Suprapubic skin (tissue), 4 donors: ENCODE measurements around the gene ZDHHC11. TPM values are rescaled to one million over a fixed set of nuclear protein-coding genes. Genes with fewer than 3 reads are reported as not detected.
"Not testable (repeated sequence)": the region's sequence is repeated elsewhere in the genome, so short reads cannot be mapped to it uniquely, and the experiment has no call there.

Experiments
- DNase-seq, 2 donors: peaks; one replicate each; pipeline ENCODE4 v3.0.0-alpha.2; 2019; ENCODE audit warnings: low spot score in 2 of 2
- H3K27ac ChIP-seq: fragments of 200-600 bp; sonication (generic); one replicate; pipeline ENCODE4 v1.5.1; 2019
- H3K27me3 ChIP-seq: fragments of 200-600 bp; sonication (generic); one replicate; pipeline ENCODE4 v1.5.1; 2019
- H3K36me3 ChIP-seq: fragments of 200-600 bp; sonication (generic); one replicate; pipeline ENCODE4 v1.5.1; 2019
- H3K4me1 ChIP-seq: fragments of 200-600 bp; sonication (generic); one replicate; pipeline ENCODE4 v1.5.1; 2019
- H3K4me3 ChIP-seq: fragments of 200-600 bp; sonication (generic); one replicate; pipeline ENCODE4 v1.5.1; 2019; ENCODE audit warnings: mild to moderate bottlenecking
- H3K9me3 ChIP-seq: fragments of 200-600 bp; sonication (generic); one replicate; pipeline ENCODE4 v1.5.1; 2019
- EP300 ChIP-seq: sonication (generic); formaldehyde crosslinking; IDR thresholded peaks from one replicate; pipeline ENCODE4 v1.6.1; 2017; ENCODE audit warnings: antibody characterized with exemption
- POLR2A ChIP-seq, 2 donors: fragments of 450-650 bp; IDR thresholded peaks; one replicate each; pipeline ENCODE4 v1.6.1; 2017; ENCODE audit warnings: antibody characterized with exemption in 2 of 2, mild to moderate bottlenecking in 2 of 2, moderate library complexity in 2 of 2
- POLR2AphosphoS5 ChIP-seq, 3 donors: sonication (generic); formaldehyde crosslinking; IDR thresholded peaks; one replicate each; pipeline ENCODE4 v1.6.1; 2017; ENCODE audit warnings: antibody characterized with exemption in 3 of 3
- WGBS: methylation state at CpG from one replicate; pipeline ENCODE4 v1.1.5; 2018; 5-methylcytosine and 5-hydroxymethylcytosine counted together
- total RNA-seq, 4 donors: library from RNA; depleted of rRNA; stranded (reverse); fragments of >200 nt; gene quantifications; one replicate each; pipeline ENCODE4 v1.1.0, GENCODE V29; 2016
- TF ChIP-seq, protein P1 (sequence below), 2 donors: fragments of 200-600 bp in 1 of 2; fragments of 450-650 bp in 1 of 2; sonication (generic) in 1 of 2; IDR thresholded peaks; one replicate each; pipeline ENCODE4 v1.5.1; 2016 to 2019; ENCODE audit warnings: antibody characterized with exemption in 2 of 2, mild to moderate bottlenecking in 1 of 2, moderate library complexity in 1 of 2

The ZDHHC11 gene
- total RNA-seq, 4 donors from 2014 or later: 7.5 to 81.5 (median 22.6) TPM

GRCh38 chr5:774304-774703 is 76.5 kb downstream of the ZDHHC11 start:
- H3K9me3 ChIP-seq, H3K27ac ChIP-seq, H3K27me3 ChIP-seq, H3K4me3 ChIP-seq, H3K36me3 ChIP-seq: not testable (repeated sequence)
- 90% methylated on average over 2 of the region's 6 CpGs for WGBS
- peaks cover 12% of the 10 kb centered on the region for H3K4me1 ChIP-seq
- peak in 1 of 2 donors; percentile 78 for DNase-seq

DNA sequence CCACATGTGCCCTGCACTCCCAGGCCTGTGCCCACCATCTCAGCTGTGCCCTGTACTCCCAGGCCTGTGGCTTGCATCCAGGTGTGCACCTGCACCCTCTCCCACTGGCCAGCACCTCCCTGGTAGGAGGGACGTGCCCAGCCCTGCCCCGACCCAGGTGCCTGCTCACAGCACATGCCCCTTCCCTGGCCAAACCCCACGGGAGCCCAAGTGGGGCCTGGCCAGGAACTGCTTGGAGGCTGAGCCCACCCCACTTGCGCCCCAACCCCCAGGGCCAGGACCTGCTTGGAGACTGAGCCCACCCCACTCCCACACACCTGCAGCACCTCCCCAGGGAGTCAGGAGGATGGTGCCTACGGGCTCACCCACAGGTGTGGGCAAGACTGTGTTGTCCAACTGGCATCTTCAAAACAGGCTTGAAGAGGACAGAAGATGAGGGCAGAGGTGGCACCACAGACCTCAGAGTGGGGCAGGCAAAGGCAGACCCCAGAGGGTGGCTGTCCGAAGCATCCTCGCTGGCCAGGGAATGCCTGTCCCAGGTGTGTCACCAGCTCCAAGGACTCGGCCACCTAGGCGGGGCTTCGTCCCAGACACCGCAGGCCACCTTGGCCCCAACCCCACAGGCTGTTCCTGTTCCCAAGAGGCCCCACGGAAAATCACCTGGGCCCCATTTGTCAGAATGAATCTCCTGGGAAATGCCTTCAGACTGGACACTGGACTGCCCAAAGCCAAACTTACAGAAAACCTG is 77.1 kb downstream of the ZDHHC11 start:
- Histone ChIP-seq H3K4me1 (peaks cover 12% of the 10 kb centered on the region), H3K27me3 (no peaks in the 10 kb centered on the region), H3K4me3 (no peak overlapping the region), H3K27ac (no peak overlapping the region), H3K9me3 (no peaks in the 10 kb centered on the region), H3K36me3 (no peaks in the 10 kb centered on the region)
- TF ChIP-seq, protein P1, sequence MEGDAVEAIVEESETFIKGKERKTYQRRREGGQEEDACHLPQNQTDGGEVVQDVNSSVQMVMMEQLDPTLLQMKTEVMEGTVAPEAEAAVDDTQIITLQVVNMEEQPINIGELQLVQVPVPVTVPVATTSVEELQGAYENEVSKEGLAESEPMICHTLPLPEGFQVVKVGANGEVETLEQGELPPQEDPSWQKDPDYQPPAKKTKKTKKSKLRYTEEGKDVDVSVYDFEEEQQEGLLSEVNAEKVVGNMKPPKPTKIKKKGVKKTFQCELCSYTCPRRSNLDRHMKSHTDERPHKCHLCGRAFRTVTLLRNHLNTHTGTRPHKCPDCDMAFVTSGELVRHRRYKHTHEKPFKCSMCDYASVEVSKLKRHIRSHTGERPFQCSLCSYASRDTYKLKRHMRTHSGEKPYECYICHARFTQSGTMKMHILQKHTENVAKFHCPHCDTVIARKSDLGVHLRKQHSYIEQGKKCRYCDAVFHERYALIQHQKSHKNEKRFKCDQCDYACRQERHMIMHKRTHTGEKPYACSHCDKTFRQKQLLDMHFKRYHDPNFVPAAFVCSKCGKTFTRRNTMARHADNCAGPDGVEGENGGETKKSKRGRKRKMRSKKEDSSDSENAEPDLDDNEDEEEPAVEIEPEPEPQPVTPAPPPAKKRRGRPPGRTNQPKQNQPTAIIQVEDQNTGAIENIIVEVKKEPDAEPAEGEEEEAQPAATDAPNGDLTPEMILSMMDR (IDR thresholded peaks at IDR 0.05): no peak
- no peak for TF ChIP-seq POLR2AphosphoS5 (IDR thresholded peaks at IDR 0.05)
- no peak for TF ChIP-seq POLR2A (IDR thresholded peaks at IDR 0.05)
- no peak for TF ChIP-seq EP300
- DNase-seq: peak; percentile 64 to 79
- WGBS: 87% methylated on average over 11 of the region's 12 CpGs

DNA sequence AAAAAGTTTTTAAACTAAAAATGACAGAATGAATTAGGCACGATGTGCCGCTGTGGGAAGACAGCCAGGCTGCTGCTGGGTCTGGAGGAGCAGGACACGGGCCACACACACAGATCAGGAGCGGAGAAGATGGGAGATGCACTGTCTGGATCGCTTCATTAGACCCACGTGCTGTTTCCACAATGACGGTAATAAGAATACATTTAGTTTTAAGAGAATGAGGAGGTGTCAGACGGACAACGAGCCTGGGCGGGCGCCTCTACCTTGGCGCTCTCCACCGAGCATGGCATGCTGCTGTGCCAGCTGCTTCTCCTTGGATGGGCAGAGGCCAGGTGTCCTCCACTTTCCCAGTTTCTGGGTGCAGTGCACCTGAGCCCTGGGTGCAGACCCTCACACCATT is 77.9 kb downstream of the ZDHHC11 start:
- DNase-seq: peak in 1 of 2 donors; percentile 74
- H3K27me3 ChIP-seq, H3K9me3 ChIP-seq, H3K4me3 ChIP-seq, H3K36me3 ChIP-seq, H3K27ac ChIP-seq: not testable (repeated sequence)
- 56% methylated on average over 13 of the region's 13 CpGs for WGBS
- peaks cover 12% of the 10 kb centered on the region for H3K4me1 ChIP-seq

DNA sequence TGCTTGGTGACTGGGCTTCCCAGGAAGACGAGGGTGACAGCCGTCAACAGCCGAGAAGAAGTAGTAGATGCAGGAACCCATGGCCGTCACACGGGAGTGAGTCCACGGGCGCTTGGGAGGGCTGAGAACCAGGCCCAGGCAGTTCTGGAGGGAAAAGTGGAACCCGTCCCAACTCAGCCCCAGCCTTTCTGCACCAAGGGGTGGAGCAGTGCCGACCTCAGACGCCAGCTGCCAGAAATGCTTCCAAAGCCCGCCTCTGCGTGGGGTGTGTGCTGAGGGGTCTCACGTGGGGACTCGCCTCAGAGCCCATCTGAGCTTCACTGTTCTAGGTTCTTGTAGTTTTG is 78.3 kb downstream of the ZDHHC11 start:
- H3K9me3 ChIP-seq, H3K4me3 ChIP-seq, H3K36me3 ChIP-seq, DNase-seq, H3K27me3 ChIP-seq, H3K27ac ChIP-seq: not testable (repeated sequence)
- H3K4me1 ChIP-seq: peaks cover 12% of the 10 kb centered on the region
- WGBS: 63% methylated on average over 5 of the region's 14 CpGs

- H3K4me1 ChIP-seq: peaks cover 12% of the 10 kb centered on the region
- peak in 1 of 2 donors; percentile 69 for DNase-seq
- 79% methylated on average over 18 of the region's 31 CpGs for WGBS
- H3K27me3 ChIP-seq, H3K4me3 ChIP-seq, H3K9me3 ChIP-seq, H3K36me3 ChIP-seq, H3K27ac ChIP-seq: not testable (repeated sequence)
Observed at GRCh38 chr5:771841-772546, 78.8 kb downstream of the ZDHHC11 start.

DNA sequence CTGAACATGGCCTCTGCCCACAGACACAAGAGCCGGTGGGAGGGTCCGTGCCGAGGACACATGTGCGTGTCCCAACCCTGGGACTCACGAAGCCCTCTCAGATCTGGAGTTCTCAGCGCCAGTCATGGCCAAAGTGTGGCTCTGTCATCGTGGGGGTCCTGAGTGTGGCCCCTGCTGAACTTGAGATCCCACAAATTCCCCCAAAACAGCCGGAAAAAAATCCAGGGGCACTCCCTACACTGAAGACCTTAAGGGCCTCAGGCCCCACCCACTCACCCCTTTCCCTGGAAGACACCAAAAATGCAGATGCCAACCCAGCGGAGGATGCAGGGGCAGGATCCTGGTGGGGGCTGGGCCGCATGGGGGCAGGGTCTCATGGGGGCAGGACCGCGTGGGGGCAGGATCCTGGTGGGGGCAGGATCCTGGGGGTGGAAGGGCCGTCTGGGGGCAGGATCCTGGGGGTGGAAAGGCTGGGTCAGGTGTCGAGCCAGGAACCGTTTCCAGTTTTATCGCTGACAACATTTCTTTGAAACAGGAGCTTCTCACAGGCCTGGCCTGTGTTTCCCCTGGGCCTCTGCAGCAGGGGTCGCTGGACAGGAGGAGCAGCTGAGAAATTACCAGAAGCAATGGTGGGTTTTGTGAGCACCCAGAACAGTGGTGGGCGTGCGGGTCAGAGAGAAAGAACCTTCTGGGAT is 79.6 kb downstream of the ZDHHC11 start:
- H3K9me3 ChIP-seq, H3K4me3 ChIP-seq, H3K36me3 ChIP-seq, H3K4me1 ChIP-seq, H3K27ac ChIP-seq, H3K27me3 ChIP-seq: not testable (repeated sequence)
- peak in 1 of 2 donors; percentile 78 for DNase-seq
- WGBS: 82% methylated on average over 15 of the region's 19 CpGs

DNA sequence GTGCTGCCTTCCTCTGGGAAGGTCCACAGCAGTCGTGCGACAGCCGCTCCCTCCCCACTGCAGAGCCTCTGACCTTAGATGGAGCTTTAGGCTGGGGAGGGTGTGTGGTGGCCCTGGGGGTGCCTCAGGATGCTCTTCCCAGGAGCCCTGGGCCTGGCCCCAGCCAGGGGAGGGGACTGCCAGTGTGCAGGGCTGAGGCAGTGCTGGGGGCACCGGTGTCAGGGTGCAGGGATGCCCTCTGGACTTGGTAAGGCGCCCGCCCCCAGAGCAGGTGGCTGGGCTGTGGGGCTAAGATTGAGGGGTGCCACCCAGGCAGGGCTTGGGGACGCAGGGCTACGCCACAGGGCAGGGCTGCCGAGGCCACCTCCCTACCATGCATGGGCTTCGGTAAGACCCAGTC is 80.2 kb downstream of the ZDHHC11 start:
- H3K4me1 ChIP-seq, H3K27me3 ChIP-seq, H3K27ac ChIP-seq, H3K9me3 ChIP-seq, H3K36me3 ChIP-seq, H3K4me3 ChIP-seq: not testable (repeated sequence)
- WGBS: 93% methylated on average over 10 of the region's 10 CpGs
- peak in 1 of 2 donors; percentile 72 for DNase-seq

GRCh38 chr5:769485-770145 is 81.2 kb downstream of the ZDHHC11 start:
- not testable (repeated sequence) for H3K4me3 ChIP-seq, H3K9me3 ChIP-seq, H3K27ac ChIP-seq, H3K36me3 ChIP-seq, H3K27me3 ChIP-seq, H3K4me1 ChIP-seq
- DNase-seq: peak in 1 of 2 donors; percentile 79
- 88% methylated on average over 29 of the region's 29 CpGs for WGBS
